ENCODE measurements around the gene ZNHIT6. TPM values are rescaled to one million over a fixed set of nuclear protein-coding genes. Genes with fewer than 3 reads are reported as not detected.

Gene ZNHIT6, protein sequence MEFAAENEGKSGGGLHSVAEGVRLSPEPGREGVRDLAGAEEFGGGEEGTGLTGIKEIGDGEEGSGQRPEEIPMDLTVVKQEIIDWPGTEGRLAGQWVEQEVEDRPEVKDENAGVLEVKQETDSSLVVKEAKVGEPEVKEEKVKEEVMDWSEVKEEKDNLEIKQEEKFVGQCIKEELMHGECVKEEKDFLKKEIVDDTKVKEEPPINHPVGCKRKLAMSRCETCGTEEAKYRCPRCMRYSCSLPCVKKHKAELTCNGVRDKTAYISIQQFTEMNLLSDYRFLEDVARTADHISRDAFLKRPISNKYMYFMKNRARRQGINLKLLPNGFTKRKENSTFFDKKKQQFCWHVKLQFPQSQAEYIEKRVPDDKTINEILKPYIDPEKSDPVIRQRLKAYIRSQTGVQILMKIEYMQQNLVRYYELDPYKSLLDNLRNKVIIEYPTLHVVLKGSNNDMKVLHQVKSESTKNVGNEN
- 17.1 to 25.5 TPM (median 18.2 TPM) in 5 replicates for total RNA-seq (2022; extraction: Qiagen RNA extraction)

DNA sequence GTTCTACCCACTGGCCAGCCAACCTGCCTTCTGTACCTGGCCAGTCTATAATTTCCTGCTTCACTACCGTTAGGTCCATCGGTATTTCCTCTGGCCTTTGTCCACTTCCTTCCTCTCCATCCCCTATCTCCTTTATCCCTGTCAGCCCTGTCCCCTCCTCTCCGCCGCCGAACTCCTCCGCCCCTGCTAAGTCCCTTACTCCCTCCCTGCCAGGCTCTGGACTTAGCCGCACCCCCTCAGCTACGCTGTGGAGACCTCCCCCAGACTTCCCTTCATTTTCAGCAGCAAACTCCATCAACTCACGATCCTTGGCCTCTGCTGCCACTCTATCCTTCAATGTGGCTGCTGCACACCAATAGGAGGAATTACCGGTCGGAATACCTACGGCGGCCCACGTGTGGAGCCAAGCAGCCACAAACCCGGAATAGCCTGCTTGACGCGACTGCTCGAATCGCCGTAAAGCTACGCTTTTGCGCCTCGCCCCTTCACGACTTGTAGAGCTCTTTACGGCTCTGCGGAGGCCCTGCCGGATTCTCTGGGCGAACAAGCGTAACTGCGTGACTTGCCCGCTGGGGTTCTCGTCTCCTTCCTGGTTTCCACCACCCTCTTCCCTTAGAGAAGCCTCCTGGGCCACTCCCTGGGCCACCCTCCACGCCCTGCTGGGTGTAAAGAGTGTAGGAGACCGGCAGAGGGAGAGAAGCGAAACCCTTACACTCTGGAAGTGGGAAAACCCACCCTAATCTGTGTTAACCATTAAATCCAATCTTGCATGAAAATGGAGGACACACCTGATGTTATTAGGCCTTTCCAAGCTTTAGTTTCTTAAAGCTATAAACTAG is at the start of gene ZNHIT6:
ZNHIT6 (minus strand) TSS at position 444 of the 839 bp plus-strand sequence; CDS start at position 295, 149 bp downstream.

Other genes with a start within 250 kb of the ZNHIT6 start
- gene DDAH1, start 243.3 kb downstream of the ZNHIT6 start, total RNA-seq (2022; extraction: Qiagen RNA extraction), result 6.4 to 8.7 TPM (median 7.6 TPM) in 5 replicates
- gene CCN1, start 127.7 kb downstream of the ZNHIT6 start, total RNA-seq (2022; extraction: Qiagen RNA extraction), result 75.0 to 98.1 TPM (median 81.3 TPM) in 5 replicates